ENCODE measurements around the gene STK11IP.

The STK11IP gene

DNA sequence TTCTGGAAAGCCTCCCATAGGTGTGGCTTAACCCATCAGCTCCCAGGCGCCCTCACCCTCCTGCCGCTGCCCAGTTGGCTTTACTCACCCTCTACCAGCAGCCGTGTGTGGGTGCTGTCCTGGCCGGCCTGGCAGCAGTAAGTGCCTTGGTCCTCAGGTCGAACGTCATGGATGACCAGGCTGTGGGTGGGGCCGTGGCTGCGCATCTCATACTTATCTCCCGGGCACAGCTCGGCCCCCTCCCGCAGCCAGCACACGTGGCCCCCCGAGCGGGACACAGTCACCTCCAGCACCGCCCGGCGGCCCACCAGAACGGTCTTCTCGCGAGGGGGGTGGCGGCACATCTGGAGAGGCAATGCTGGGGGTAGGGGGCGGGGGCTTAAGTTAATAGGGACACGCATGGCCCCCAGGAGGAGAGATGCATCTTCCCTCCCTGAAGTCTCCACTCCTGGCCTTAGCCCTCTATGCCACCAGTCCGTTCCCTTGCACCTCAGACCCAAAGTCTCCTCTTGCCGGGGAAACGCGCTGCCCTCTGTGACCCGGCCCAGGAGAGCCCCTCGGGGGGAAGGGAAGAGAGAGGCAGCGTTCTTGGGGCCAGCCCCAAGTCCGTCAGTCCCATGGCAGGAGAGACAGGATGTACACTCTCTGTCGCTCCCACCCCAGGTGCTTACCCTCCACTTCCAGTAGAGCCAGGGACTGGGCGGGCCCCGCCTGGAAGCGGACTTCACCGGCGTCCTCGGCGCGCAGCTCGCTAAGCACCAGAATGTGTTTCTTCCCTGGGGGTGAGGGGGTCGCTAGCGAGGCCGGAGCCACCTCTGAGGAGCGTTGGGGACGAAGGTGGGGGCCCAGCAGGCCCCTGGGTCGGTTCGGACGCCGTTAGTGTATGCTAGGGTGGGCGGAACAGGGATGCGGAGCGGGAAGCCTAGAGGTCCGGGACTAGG lies 45.9 kb upstream of the STK11IP start:
- H3K4me2 ChIP-seq (ENCODE audit: low read length), result no peak overlapping the region
- H3K27ac ChIP-seq (ENCODE audit: low read length), result no peak overlapping the region
- no peak overlapping the region for H3K9ac ChIP-seq (ENCODE audit: low read length)

GRCh38 chr2:219552382-219553167 lies 45.1 kb upstream of the STK11IP start:
- H2AFZ ChIP-seq (ENCODE audit: low read depth, low read length), result no peak overlapping the region
- no peaks in the 10 kb centered on the region for H3K9me3 ChIP-seq (ENCODE audit: insufficient read depth, low read length)
- TF ChIP-seq CTCF (IDR thresholded peaks at IDR 0.05; ENCODE audit: low read depth, low read length) (no peak), EZH2phosphoT487 (IDR thresholded peaks at IDR 0.05; ENCODE audit: low read depth) (no peak)
- H4K20me1 ChIP-seq (ENCODE audit: insufficient read depth, low read length), result no peaks in the 10 kb centered on the region
- no peaks in the 10 kb centered on the region for H3K79me2 ChIP-seq (ENCODE audit: low read length)
- no peak overlapping the region for H3K4me3 ChIP-seq (ENCODE audit: low read length)
- H3K9ac ChIP-seq (ENCODE audit: low read length), result no peak overlapping the region
- no peak overlapping the region for H3K4me2 ChIP-seq (ENCODE audit: low read length)
- no peaks in the 10 kb centered on the region for H3K27me3 ChIP-seq (ENCODE audit: low read depth, low read length)
- no peaks in the 10 kb centered on the region for H3K36me3 ChIP-seq (replicated peaks; ENCODE audit: low read depth, low read length)
- H3K27ac ChIP-seq (ENCODE audit: low read length), result no peak overlapping the region
- H3K4me1 ChIP-seq (ENCODE audit: low read length), result no peaks in the 10 kb centered on the region

More for the DNA sequence above, 45.9 kb upstream of the STK11IP start:
- Histone ChIP-seq H3K79me2 (ENCODE audit: low read length) (no peaks in the 10 kb centered on the region), H3K27me3 (ENCODE audit: low read depth, low read length) (no peaks in the 10 kb centered on the region), H4K20me1 (ENCODE audit: insufficient read depth, low read length) (no peaks in the 10 kb centered on the region), H3K4me3 (ENCODE audit: low read length) (no peak overlapping the region), H3K36me3 (replicated peaks; ENCODE audit: low read depth, low read length) (no peaks in the 10 kb centered on the region), H2AFZ (ENCODE audit: low read depth, low read length) (no peak overlapping the region), H3K9me3 (ENCODE audit: insufficient read depth, low read length) (no peaks in the 10 kb centered on the region), H3K4me1 (ENCODE audit: low read length) (no peaks in the 10 kb centered on the region)
- no peak for TF ChIP-seq CTCF (IDR thresholded peaks at IDR 0.05; ENCODE audit: low read depth, low read length)
- no peak for TF ChIP-seq EZH2phosphoT487 (IDR thresholded peaks at IDR 0.05; ENCODE audit: low read depth)

- TF ChIP-seq CTCF (IDR thresholded peaks at IDR 0.05; ENCODE audit: low read depth, low read length), result no peak
- TF ChIP-seq EZH2phosphoT487 (IDR thresholded peaks at IDR 0.05; ENCODE audit: low read depth), result no peak
- Histone ChIP-seq H3K4me3 (ENCODE audit: low read length) (no peak overlapping the region), H3K36me3 (replicated peaks; ENCODE audit: low read depth, low read length) (no peaks in the 10 kb centered on the region), H3K27ac (ENCODE audit: low read length) (no peak overlapping the region), H3K4me1 (ENCODE audit: low read length) (no peaks in the 10 kb centered on the region), H3K79me2 (ENCODE audit: low read length) (no peaks in the 10 kb centered on the region), H3K9me3 (ENCODE audit: insufficient read depth, low read length) (no peaks in the 10 kb centered on the region), H3K4me2 (ENCODE audit: low read length) (no peak overlapping the region), H3K9ac (ENCODE audit: low read length) (no peak overlapping the region), H4K20me1 (ENCODE audit: insufficient read depth, low read length) (no peaks in the 10 kb centered on the region), H2AFZ (ENCODE audit: low read depth, low read length) (no peak overlapping the region), H3K27me3 (ENCODE audit: low read depth, low read length) (no peaks in the 10 kb centered on the region)
Observed at GRCh38 chr2:219553168-219553417, 44.6 kb upstream of the STK11IP start.

GRCh38 chr2:219553463-219553963 lies 44.1 kb upstream of the STK11IP start:
- Histone ChIP-seq H3K9me3 (ENCODE audit: insufficient read depth, low read length) (no peaks in the 10 kb centered on the region), H3K27ac (ENCODE audit: low read length) (no peak overlapping the region), H3K79me2 (ENCODE audit: low read length) (no peaks in the 10 kb centered on the region), H3K9ac (ENCODE audit: low read length) (no peak overlapping the region), H3K4me1 (ENCODE audit: low read length) (no peaks in the 10 kb centered on the region), H3K27me3 (ENCODE audit: low read depth, low read length) (no peaks in the 10 kb centered on the region), H2AFZ (ENCODE audit: low read depth, low read length) (no peak overlapping the region), H4K20me1 (ENCODE audit: insufficient read depth, low read length) (no peaks in the 10 kb centered on the region), H3K4me2 (ENCODE audit: low read length) (no peak overlapping the region), H3K36me3 (replicated peaks; ENCODE audit: low read depth, low read length) (no peaks in the 10 kb centered on the region), H3K4me3 (ENCODE audit: low read length) (no peak overlapping the region)
- no peak for TF ChIP-seq CTCF (IDR thresholded peaks at IDR 0.05; ENCODE audit: low read depth, low read length)
- TF ChIP-seq EZH2phosphoT487 (IDR thresholded peaks at IDR 0.05; ENCODE audit: low read depth), result no peak
